Mucosa of descending colon (tissue), 3 donors: ENCODE data around the gene ARHGAP21. TPM values are rescaled to one million over a fixed set of nuclear protein-coding genes. Genes with fewer than 3 reads are reported as not detected.

Experiments
- ATAC-seq: fragments of 200-7000 bp; cut with Tn5 transposase; one replicate; pipeline ENCODE4 v1.9.1; 2020; ENCODE audit warnings: mild to moderate bottlenecking, moderate library complexity
- DNase-seq, 3 donors: peaks; one replicate each; pipeline ENCODE4 v3.0.0-alpha.2; 2020
- H3K36me3 ChIP-seq: fragments of 200-600 bp; one replicate; pipeline ENCODE4 v1.8.0; 2021; ENCODE audit warnings: low read depth, mild to moderate bottlenecking
- H3K4me1 ChIP-seq: fragments of 200-600 bp; one replicate; pipeline ENCODE4 v1.8.0; 2021; ENCODE audit warnings: low read depth, mild to moderate bottlenecking
- H3K4me3 ChIP-seq: fragments of 200-600 bp; one replicate; pipeline ENCODE4 v1.8.0; 2021; ENCODE audit warnings: mild to moderate bottlenecking
- H3K9me3 ChIP-seq: fragments of 200-600 bp; one replicate; pipeline ENCODE4 v1.8.0; 2021; ENCODE audit warnings: mild to moderate bottlenecking
- CTCF ChIP-seq: fragments of 200-600 bp; IDR thresholded peaks from one replicate; pipeline ENCODE4 v1.8.0; 2022; ENCODE audit warnings: antibody characterized with exemption, mild to moderate bottlenecking
- intact Hi-C, 2 donors: fragments of 100-400 bp; cut with DNase I in 1 of 2; cut with micrococcal nuclease in 1 of 2; formaldehyde crosslinking; loops; one replicate each; pipeline versions ENCODE4 v1.11.0 to v1.11.1; 2022; cut with DNase I, micrococcal nuclease
- total RNA-seq, 3 donors: library from RNA; stranded (reverse); fragmentation: NEBNext Ultra II Directional in 2 of 3; extraction: Animal tissue kit (Norgen Biotek cat#: 25700) in 2 of 3; gene quantifications; one replicate each; pipeline versions ENCODE4 v1.2.1 to v1.2.4, GENCODE V29; 2021 to 2023
- donor health status: DM: no; HTN: no; CAD: no; lungs with moderate emphysema.
- donor health status: DM: no; HTN: no; CAD: no.
- donor health status: DM: no; HTN: yes; CAD: no.

Gene ARHGAP21
- total RNA-seq, 3 donors from 2014 or later, result 91.3 to 127 (median 109) TPM

DNA sequence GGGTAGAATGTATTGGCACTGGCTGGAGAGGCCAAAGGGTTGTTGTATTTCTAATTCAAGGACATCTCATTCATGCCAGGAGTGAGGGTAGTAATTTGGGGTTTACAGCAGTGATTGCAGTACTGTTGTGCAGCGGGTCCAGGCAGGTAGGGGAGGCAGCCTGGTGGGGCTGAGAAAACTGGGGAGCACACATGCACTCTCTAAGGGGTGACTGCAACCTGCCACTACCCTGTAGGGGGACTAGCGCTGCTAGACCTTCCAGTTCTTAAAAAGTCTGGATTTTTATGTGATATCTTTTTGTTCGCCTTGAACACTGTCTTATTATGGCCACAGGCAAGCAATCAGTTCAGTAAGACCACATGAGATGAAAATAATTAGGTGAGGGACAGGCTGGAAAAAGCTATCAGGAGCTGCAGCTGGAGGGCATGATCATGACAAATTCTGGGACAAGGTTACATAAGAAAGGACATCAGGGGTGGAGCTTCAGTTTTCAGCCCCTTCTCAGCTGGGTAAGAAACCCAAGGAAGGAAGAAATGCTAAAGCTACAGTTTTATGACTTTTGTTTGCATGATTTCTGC is 149.0 kb downstream of the ARHGAP21 start:
- Histone ChIP-seq H3K4me1 (no peaks in the 10 kb centered on the region), H3K36me3 (no peaks in the 10 kb centered on the region), H3K9me3 (no peaks in the 10 kb centered on the region), H3K4me3 (no peak overlapping the region)
- ATAC-seq (peak; percentile 17), DNase-seq (no peak)
- intact Hi-C loops, result no loop called here
- TF ChIP-seq CTCF, result no peak

DNA sequence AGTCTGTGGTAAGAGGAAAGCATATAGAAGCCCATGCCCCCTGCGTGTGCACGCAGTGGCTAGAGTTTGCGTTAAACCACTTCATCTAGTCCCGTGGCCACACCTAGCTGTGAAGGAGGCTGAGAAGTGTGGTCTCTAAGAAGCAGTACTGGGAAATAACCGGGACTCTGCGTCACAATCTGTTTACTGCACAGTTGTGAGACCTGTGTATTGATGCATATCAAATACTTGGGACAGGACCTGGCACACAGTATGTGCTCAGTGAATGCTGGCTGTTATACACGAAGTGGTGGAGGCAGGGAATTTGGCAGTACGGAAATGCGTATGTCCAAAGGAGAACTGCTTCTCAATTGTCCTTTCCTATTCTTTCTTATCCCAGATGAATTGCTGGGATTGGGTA is 149.5 kb downstream of the ARHGAP21 start:
- TF ChIP-seq CTCF, result no peak
- ATAC-seq, result no peak
- Histone ChIP-seq H3K36me3 (no peaks in the 10 kb centered on the region), H3K4me1 (peaks cover 3% of the 10 kb centered on the region), H3K9me3 (no peaks in the 10 kb centered on the region), H3K4me3 (no peak overlapping the region)
- no peak for DNase-seq
- intact Hi-C loops, result no loop called here

GRCh38 chr10:24571870-24572450 is 151.7 kb downstream of the ARHGAP21 start:
- H3K9me3 ChIP-seq, result no peaks in the 10 kb centered on the region
- intact Hi-C loops, result no loop called here
- ATAC-seq, result no peak
- DNase-seq, result no peak
- no peaks in the 10 kb centered on the region for H3K36me3 ChIP-seq
- H3K4me1 ChIP-seq, result peaks cover 3% of the 10 kb centered on the region
- no peak for TF ChIP-seq CTCF
- no peak overlapping the region for H3K4me3 ChIP-seq

- no peaks in the 10 kb centered on the region for H3K9me3 ChIP-seq
- DNase-seq, result no peak
- ATAC-seq, result no peak
- H3K36me3 ChIP-seq, result no peaks in the 10 kb centered on the region
- H3K4me3 ChIP-seq, result no peak overlapping the region
- intact Hi-C loops, result no loop called here
- peaks cover 3% of the 10 kb centered on the region for H3K4me1 ChIP-seq
- no peak for TF ChIP-seq CTCF
These were observed 152.8 kb downstream of the ARHGAP21 start for GRCh38 chr10:24570658-24571426.

DNA sequence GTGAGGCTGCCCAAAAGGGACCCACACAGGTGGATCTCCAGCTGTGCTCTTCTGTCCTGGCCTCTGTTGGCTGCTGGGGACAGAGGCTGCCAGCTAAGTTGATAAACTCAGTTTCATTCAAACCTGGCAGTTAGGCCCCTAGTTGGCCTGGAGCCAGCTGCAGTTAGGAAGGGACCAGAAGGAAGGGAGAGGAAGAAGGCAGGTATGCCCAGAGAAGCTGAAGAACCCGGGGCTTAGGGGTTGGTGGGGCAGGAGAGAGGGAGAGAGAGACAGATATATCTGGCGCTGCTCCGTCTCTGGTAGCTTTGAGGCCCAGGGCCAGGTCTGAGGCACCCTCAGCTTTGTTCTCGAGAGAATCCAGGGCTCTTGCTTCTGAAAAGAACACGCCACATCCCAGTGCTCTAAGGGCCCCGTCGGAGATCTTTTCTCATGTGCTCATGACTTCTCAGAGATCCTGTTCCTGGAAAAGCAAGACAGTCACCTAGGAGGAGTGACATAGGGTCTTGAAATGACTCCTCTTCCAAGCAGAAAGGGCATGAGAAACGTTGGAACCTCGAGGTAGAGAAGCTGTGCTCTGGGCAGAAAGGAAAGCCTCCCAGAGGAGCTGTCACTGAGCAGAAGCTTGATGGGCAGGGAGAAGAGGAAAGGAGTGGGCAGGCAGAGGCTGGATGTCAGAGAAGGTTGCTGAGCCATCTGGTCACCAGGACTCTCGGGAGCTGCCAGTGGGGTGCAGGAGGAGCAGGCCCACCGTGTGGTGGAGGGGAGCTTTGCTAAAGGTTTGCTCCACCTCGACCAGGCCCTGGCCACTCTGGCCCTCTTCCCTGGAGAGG is 153.6 kb downstream of the ARHGAP21 start:
- H3K36me3 ChIP-seq, result no peaks in the 10 kb centered on the region

More for the DNA sequence above, 153.6 kb downstream of the ARHGAP21 start:
- H3K4me1 ChIP-seq, result peaks cover 3% of the 10 kb centered on the region
- H3K9me3 ChIP-seq, result no peaks in the 10 kb centered on the region
- no peak for TF ChIP-seq CTCF
- no peak for DNase-seq
- ATAC-seq, result no peak
- intact Hi-C loops, result no loop called here
- H3K4me3 ChIP-seq, result no peak overlapping the region
